Body of pancreas (tissue), 4 donors: ENCODE results near the gene RNF112.

Source experiments
- CTCF ChIP-seq, 7 experiments: fragments of 450-650 bp in 4 of 7; fragments of 200-600 bp in 3 of 7; sonication (generic) in 3 of 7; IDR thresholded peaks; one replicate each; pipeline ENCODE4 v1.5.1; 2016 to 2019; ENCODE audit warnings: antibody characterized with exemption in 7 of 7
- POLR2A ChIP-seq, 3 donors: fragments of 450-650 bp; IDR thresholded peaks; one replicate each; pipeline ENCODE4 v1.6.1; 2016; ENCODE audit warnings: antibody characterized with exemption in 3 of 3, mild to moderate bottlenecking in 2 of 3

GRCh38 chr17:19424934-19425868 is 14.2 kb downstream of the RNF112 start:
- TF ChIP-seq POLR2A (IDR thresholded peaks at IDR 0.05) (no peak), CTCF (IDR thresholded peaks at IDR 0.05) (no peak)
